HepG2 (cell line): ENCODE data around the gene MTX1. TPM values are rescaled to one million over a fixed set of nuclear protein-coding genes. Genes with fewer than 3 reads are reported as not detected.
A peak's percentile ranks its signal among the peaks of the same experiment; 100 is the strongest.

ENCODE experiments used
- GPN1 ChIP-seq: sonication (generic); formaldehyde crosslinking; IDR thresholded peaks from 2 replicates; pipeline ENCODE4 v1.5.1; 2020; ENCODE audit warnings: missing genetic modification reagents, borderline replicate concordance
- HMG20A ChIP-seq: IDR thresholded peaks from 2 replicates; pipeline ENCODE4 v1.6.1; 2016; ENCODE audit warnings: borderline replicate concordance
- JUNB ChIP-seq: sonication (generic); formaldehyde crosslinking; IDR thresholded peaks from 2 replicates; pipeline ENCODE4 v1.8.0; 2022; ENCODE audit warnings: missing genetic modification reagents, mild to moderate bottlenecking, borderline replicate concordance
- MEF2D ChIP-seq: sonication (generic); formaldehyde crosslinking; IDR thresholded peaks from 2 replicates; pipeline ENCODE4 v1.5.1; 2020; ENCODE audit warnings: mild to moderate bottlenecking, missing genetic modification reagents
- PHF5A ChIP-seq: IDR thresholded peaks from one replicate; pipeline ENCODE4 v1.6.1; 2018; ENCODE audit warnings: low read depth, missing genetic modification reagents; ENCODE audit not compliant: unreplicated experiment
- POLR2A ChIP-seq, 2 experiments: IDR thresholded peaks; 2 replicates each; pipeline ENCODE4 v1.6.1; 2011; ENCODE audit warnings: low read depth in 2 of 2, low read length in 2 of 2, mild to moderate bottlenecking in 1 of 2, moderate library complexity in 1 of 2; ENCODE audit not compliant: insufficient read depth in 1 of 2
- ZBTB1 ChIP-seq: sonication (generic); formaldehyde crosslinking; IDR thresholded peaks from 2 replicates; pipeline ENCODE4 v1.4.0; 2020; ENCODE audit warnings: missing genetic modification reagents, borderline replicate concordance
- ZNF260 ChIP-seq: sonication (generic); formaldehyde crosslinking; IDR thresholded peaks from 2 replicates; pipeline ENCODE4 v1.4.0; 2020; ENCODE audit warnings: missing genetic modification reagents, low read depth, mild to moderate bottlenecking, borderline replicate concordance
- ZNF280B ChIP-seq: sonication (generic); formaldehyde crosslinking; IDR thresholded peaks from 2 replicates; pipeline ENCODE4 v1.5.0; 2020; ENCODE audit warnings: missing genetic modification reagents, mild to moderate bottlenecking, borderline replicate concordance
- ZNF329 ChIP-seq: sonication (generic); formaldehyde crosslinking; IDR thresholded peaks from 2 replicates; pipeline ENCODE4 v1.9.0; 2021; ENCODE audit warnings: low read depth, mild to moderate bottlenecking, missing genetic modification reagents
- ZNF570 ChIP-seq: sonication (generic); formaldehyde crosslinking; IDR thresholded peaks from 2 replicates; pipeline ENCODE4 v1.4.0; 2020; ENCODE audit warnings: mild to moderate bottlenecking, missing genetic modification reagents, borderline replicate concordance
- ZNF572 ChIP-seq: sonication (generic); formaldehyde crosslinking; IDR thresholded peaks from 2 replicates; pipeline ENCODE4 v1.5.1; 2020; ENCODE audit warnings: mild to moderate bottlenecking, missing genetic modification reagents
- ZNF687 ChIP-seq: sonication (generic); formaldehyde crosslinking; IDR thresholded peaks from 2 replicates; pipeline ENCODE4 v1.5.1; 2020; ENCODE audit warnings: mild to moderate bottlenecking, missing genetic modification reagents, moderate library complexity
- polyA plus RNA-seq, 8 experiments: library from polyadenylated mRNA; depleted of rRNA in 3 of 8; stranded (reverse) in 7 of 8; unstranded in 1 of 8; fragments of >200 nt; fragmentation: Illumina TruSeq in 4 of 8; extraction: Trizol in 4 of 8; gene quantifications; 2 replicates each; pipeline versions ENCODE4 v1.2.1 to v1.2.3, GENCODE V29; 2011 to 2016; ENCODE audit warnings: low read depth in 4 of 8, missing spikeins in 1 of 8, mixed read lengths in 1 of 8; ENCODE audit not compliant: insufficient read depth in 1 of 8
- total RNA-seq, 5 experiments: library from RNA; depleted of rRNA; stranded (reverse); fragments of >200 nt; fragmentation: Illumina TruSeq; extraction: Trizol; gene quantifications; 2 replicates each; pipeline ENCODE4 v1.2.3, GENCODE V29; 2016; ENCODE audit warnings: low read depth in 1 of 5
- TF ChIP-seq, protein P1 (sequence below): IDR thresholded peaks from 2 replicates; pipeline ENCODE4 v1.6.1; 2012; ENCODE audit warnings: low read length, improper control_type of control experiment
- TF ChIP-seq, protein P2 (sequence below): sonication (generic); formaldehyde crosslinking; IDR thresholded peaks from 2 replicates; pipeline ENCODE4 v1.8.1; 2023; ENCODE audit warnings: missing genetic modification reagents, mild to moderate bottlenecking, borderline replicate concordance

Gene MTX1
- total and polyA plus RNA-seq, 2 of the 13 experiments (the other 11 are each of a cell fraction or from before 2014, with no cell fraction given): 64.5 to 72.6 TPM

GRCh38 chr1:155172732-155173477, 35.6 kb upstream of the MTX1 start, which contains the start of gene KRTCAP2 (continued):
- TF ChIP-seq ZNF280B (CRISPR knock-in tag) (no peak), JUNB (CRISPR knock-in tag) (no peak), HMG20A (CRISPR knock-in tag) (no peak), ZNF687 (CRISPR knock-in tag) (peak; percentile 93), ZNF572 (CRISPR knock-in tag) (0 out of 2 replicates have a peak, but pooled peaks have one; percentile 55), ZNF329 (CRISPR knock-in tag) (no peak), GPN1 (no peak), ZBTB1 (no peak), ZNF570 (no peak), PHF5A (CRISPR knock-in tag) (no peak), POLR2A (IDR thresholded peaks at IDR 0.05; ENCODE audit: insufficient read depth in 1 of 2, low read depth in 2 of 2, low read length in 2 of 2) (peak; percentile 71 to 77), MEF2D (CRISPR knock-in tag) (no peak), ZNF260 (CRISPR knock-in tag) (no peak)
- TF ChIP-seq, protein P1, sequence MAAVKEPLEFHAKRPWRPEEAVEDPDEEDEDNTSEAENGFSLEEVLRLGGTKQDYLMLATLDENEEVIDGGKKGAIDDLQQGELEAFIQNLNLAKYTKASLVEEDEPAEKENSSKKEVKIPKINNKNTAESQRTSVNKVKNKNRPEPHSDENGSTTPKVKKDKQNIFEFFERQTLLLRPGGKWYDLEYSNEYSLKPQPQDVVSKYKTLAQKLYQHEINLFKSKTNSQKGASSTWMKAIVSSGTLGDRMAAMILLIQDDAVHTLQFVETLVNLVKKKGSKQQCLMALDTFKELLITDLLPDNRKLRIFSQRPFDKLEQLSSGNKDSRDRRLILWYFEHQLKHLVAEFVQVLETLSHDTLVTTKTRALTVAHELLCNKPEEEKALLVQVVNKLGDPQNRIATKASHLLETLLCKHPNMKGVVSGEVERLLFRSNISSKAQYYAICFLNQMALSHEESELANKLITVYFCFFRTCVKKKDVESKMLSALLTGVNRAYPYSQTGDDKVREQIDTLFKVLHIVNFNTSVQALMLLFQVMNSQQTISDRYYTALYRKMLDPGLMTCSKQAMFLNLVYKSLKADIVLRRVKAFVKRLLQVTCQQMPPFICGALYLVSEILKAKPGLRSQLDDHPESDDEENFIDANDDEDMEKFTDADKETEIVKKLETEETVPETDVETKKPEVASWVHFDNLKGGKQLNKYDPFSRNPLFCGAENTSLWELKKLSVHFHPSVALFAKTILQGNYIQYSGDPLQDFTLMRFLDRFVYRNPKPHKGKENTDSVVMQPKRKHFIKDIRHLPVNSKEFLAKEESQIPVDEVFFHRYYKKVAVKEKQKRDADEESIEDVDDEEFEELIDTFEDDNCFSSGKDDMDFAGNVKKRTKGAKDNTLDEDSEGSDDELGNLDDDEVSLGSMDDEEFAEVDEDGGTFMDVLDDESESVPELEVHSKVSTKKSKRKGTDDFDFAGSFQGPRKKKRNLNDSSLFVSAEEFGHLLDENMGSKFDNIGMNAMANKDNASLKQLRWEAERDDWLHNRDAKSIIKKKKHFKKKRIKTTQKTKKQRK: no peak
- TF ChIP-seq, protein P2, sequence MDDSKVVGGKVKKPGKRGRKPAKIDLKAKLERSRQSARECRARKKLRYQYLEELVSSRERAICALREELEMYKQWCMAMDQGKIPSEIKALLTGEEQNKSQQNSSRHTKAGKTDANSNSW (CRISPR knock-in tag): no peak
